Inflammatory macrophage treated with lipopolysaccharide for 1 hour (primary cell): Measurements from ENCODE around the gene FANCE.
A peak's percentile ranks its signal among the peaks of the same experiment; 100 is the strongest.

Experiments
- DNase-seq, 2 donors: peaks; one replicate each; pipeline ENCODE4 v3.0.0-alpha.2; 2020 to 2022

The FANCE gene

DNA sequence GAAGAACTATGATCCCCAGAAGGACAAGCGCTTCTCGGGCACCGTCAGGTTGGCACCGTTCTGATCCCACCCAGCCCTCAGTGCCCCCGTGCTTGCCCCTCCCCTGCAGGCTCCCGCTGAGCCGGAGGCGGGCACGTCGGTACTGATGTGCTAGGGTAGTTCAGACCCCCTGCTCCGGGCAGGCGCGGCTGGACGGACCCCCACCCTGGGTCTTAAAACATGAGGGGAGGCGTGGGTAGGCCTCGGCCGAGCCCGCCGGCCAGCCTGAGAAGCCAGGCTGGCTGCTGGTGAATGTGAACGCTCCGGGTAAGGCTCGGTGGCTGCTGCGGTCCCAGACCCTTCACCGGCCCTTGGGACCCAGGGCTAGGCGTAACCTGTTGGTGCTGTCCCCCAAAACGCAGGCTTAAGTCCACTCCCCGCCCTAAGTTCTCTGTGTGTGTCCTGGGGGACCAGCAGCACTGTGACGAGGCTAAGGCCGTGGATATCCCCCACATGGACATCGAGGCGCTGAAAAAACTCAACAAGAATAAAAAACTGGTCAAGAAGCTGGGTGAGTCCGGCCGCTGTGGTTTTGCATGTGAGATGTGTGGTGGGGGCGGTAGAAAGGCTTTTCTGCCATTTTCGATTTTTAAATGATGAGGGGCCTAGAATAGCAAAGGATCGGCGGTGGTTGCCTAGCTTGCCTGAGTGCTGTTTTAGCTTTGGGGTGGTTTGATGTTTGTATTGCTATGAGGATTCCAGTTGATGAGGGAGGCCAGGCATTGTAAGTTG lies 17.0 kb downstream of the FANCE start:
- DNase-seq, result no peak

DNA sequence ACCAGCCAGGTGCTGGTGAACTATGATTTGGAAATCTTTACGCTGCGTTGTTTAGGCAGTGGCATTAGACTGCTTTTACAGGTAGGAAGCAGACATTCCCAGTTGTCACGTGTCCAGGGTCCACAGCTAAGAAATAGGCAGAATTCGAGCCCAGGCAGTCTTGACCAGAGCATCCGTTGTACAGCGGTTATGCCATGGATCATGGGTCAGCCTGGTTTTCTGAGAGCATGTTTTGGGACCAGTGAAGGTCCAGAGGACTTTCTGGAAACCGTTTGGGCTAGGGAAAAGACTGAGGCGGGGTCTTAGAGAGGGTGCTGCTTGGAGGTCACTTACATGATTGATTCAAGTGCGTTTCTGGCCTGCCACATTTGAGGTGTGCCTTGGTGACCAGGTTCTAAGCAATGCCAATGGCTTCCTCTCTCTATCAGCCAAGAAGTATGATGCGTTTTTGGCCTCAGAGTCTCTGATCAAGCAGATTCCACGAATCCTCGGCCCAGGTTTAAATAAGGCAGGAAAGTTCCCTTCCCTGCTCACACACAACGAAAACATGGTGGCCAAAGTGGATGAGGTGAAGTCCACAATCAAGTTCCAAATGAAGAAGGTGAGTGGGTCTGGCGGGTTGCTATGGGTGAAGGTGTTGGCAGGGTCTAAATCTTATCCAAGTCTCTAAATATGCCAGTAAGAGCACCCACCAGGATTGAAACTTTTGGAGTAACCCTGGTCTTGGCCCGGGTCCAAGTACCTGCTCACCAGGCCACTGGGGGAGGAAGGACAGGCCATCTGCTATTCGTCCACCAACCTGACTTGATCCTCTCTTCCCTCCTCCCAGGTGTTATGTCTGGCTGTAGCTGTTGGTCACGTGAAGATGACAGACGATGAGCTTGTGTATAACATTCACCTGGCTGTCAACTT lies 17.9 kb downstream of the FANCE start:
- no peak for DNase-seq

DNA sequence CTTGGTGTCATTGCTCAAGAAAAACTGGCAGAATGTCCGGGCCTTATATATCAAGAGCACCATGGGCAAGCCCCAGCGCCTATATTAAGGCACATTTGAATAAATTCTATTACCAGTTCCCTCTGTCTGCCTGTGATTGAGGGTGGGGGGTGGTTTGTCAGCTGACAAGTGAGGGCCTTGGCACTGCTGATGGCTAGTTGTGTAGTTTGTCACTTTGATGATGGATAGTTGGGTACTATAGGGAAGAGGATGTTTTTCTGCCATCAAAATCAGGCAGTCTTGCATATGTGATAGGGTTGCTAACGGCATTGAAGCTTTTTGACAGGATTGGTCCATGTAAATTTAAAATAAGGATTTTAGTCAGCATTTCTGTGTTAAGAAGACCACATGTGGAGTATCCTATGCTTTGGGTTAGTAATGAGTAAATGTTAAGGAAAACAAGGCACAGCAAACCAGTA lies 18.6 kb downstream of the FANCE start:
- no peak for DNase-seq

DNA sequence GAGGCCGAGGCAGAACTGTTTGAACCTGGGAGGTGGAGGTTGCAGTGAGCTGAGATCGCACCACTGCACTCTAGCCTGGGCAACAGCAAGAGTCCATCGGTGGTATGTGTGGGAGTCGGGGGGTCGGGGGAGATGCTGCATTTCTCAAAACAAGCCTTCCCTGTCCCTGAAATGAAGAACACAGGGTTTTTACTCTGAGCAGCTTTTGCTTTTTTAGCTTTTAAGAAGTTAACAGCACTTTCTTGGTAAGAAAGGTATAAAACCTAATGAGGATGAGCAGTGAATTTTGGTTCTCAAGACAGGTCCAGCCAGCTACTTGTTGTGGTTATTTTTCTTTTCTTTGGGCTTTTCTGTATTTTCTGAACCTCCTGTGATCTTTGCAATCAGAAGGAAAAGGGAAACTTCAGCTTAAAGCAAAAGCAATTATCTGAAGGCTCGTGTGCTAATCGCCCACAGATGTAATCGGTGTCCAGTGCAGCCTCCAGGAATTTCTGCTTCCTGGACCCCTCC lies 19.8 kb downstream of the FANCE start:
- no peak for DNase-seq

DNA sequence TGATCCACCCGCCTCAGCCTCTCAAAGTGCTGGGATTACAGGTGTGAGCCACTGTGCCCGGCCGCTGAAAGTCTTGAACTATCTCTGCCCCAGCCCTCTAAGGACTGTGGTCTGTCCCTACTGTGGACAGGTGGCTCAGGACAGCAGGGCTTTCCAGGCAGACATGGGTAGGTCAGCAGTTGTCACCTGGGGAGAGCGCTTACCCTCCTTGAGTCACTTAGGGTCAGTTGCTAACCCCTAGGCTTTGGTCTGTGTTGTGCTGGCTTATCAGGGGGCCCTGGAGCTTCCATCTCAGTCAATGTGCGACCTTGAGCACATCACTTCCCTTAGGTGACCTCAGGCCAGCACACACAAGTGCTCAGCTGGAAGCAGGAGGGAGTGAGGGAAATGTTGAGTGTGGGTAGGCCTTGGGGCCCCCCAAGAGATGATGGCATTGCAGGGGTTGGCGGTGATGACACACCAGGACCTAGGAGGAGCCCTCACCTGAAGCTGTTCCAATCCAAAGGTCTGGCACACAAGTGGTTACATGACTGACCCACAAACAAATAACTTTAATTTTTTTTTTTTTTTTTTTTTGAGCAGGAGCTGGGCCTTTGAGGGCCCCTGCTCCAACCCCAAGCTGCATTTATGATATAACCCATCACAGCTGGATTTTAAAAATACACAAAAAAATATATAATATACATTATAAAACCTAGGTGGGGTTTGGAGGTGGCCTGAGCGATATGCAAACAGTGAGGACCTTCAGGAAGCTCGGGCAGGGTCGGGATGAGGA lies 21.1 kb downstream of the FANCE start:
- no peak for DNase-seq

DNA sequence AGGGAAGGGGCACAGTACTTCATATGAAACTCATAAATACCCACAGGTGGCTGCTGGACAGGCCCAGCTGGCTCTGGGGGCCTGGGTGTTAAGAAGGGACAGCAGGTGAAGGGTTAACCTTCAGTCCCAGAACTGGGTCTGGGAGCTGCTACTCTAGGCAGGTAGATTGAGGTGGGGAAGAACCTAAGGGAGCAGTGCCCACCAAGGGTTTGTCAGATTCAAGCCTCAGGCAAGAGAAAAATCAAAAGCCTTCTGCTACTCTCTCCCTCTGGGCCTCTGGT lies 21.7 kb downstream of the FANCE start:
- no peak for DNase-seq

DNA sequence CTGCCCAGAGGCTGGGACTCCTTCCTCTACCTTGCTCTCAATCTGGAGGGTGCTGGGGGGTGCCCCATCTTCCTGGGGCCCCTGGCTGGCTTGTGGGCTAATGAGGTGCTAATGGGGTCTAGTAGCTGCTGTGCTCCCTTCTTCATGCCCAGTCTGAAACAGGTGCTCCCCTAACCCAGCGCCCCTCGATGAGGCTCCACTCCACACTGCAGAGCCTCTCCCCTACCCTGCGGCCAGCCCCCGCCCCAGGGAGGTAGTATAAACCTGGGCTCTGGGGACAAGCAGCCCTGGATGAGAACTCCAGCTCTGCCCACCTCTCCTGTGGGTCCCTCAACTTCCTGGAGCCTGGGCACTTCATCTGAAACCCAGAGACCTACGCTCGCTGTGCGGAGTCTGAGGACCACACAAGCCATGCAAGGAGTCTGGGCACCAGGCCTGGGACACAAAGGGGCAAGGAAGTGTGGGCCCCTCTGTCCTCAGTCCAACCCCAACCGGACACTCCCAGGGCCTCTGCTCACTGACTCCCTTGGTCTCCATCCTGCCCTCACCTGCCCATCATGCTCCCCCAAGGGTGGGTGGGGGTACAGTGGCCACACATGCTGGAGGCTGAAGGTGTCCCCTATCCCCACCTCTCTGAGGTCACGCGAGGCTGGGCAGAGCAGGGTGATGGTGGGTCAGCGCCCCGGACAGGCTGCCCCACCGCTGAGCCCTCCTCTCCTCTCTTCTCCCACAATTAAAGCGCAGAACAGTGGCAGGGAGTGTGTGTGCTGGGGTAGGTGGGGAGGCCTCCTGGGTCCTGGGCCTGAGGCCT lies 22.2 kb downstream of the FANCE start:
- DNase-seq, result no peak

DNA sequence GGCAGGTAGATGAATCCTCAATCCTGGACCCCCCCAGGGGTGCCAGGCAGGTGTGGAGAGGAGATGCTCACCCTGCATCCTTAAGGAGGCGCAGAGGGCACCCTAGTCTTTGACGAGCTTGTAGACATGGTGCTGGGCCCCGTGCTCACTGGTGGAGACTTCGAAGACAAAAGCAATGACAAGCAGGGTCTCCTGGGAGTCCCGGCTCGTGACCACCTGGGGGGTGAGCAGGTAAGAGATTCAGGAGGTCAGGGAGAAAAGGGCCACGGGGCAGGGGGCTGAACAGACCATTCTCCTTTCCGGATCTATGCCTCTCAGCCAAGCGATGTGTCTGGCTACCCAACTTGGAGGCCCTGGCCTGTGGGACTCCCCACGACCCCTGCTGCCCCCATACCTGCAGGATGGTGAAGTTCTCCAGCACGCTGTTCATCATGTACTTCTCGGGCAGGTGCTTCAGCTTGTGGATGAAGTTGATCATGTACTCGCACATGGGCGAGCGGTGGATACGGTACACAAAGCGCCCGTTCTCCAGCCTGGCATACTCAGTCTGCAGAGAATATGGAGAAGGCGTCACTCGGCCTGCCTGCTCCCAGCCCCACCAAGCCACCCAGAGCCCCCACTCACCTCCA lies 22.9 kb downstream of the FANCE start:
- DNase-seq, result no peak

DNA sequence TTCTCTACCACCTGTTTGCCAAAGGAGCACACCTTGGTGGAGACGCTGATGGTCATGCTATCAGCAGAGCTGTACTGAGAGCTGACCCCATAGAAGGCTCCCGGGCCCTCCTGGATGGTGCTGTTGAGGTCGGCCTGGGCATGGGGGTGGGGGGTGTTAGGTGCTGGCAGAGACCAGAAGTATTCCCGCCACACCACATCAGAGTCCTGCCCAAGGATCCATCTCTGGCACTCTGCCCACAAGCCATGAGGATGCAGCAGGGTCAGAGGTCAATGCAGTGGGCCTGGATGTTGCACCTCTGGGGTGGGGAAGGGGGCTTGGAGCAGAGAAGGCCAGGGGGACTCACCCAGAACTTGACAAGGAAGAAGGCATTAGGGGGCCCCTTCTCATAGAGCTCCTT lies 23.4 kb downstream of the FANCE start:
- no peak for DNase-seq

DNA sequence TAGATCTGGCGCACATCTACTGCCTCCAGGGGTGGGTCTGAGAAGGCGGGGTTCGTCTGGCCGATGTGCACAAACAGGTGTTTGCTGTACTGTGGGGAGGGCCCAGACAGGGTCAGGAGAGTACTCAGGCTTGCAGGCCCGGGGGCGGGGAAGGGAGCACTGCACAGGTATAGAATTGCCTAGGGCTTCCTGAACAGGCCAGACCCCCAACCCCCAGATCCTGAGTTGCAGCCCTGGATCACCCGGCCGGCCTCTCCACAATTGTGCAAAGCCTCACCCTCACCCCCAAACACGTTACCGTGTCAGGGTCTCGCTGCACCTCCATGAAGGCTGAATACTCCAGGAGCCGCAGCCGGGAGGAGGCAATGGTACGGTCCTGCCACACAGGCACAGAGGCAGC lies 23.9 kb downstream of the FANCE start:
- no peak for DNase-seq

DNA sequence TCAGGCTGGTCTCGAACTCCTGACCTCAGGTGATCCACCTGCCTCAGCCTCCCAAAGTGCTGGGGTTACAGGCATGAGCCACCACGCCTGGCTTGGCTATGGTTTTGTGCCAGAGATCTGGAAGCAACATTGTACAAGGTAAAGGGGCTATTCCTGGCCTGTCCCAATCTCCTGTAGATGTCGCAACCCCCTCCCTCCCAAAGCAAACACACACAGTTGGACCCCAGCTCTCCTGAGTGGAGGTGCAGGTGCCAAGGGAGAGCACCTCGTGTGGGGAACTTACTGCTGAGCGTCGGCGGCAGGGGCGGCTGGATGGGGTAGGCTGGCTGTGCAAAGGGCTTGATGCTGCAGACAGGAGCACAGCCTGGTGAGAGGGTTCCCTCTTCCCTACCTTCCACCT lies 24.9 kb downstream of the FANCE start:
- DNase-seq, result no peak

DNA sequence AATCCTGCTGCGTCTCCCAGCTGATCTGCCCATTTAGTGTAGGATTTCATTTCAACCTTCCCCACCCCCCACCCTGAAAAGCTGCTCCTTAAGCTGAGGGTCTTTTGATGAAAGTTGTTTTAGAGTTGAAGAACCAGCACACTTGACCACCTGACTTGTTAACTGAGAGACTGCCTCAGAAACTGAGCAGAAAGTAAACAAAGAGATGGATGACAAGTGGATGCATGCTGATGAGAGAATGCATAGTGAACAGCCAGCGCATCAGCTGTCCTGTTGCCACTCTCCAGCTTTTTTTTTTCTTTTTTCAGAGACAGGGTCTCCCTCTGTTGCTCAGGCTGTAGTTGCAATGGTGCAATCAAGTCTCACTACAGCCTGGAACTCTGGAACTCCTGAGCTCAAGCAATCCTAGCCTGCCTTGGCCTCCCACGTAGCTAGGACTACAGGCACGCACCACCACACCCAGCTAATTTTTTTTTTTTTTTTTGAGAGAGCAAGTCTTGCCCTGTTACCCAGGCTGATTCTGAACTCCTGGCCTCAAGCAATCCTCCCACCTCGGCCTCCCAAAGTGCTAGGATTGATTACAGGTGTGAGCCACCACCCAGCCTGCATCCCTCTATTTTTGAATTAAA lies 25.5 kb downstream of the FANCE start:
- no peak for DNase-seq

DNA sequence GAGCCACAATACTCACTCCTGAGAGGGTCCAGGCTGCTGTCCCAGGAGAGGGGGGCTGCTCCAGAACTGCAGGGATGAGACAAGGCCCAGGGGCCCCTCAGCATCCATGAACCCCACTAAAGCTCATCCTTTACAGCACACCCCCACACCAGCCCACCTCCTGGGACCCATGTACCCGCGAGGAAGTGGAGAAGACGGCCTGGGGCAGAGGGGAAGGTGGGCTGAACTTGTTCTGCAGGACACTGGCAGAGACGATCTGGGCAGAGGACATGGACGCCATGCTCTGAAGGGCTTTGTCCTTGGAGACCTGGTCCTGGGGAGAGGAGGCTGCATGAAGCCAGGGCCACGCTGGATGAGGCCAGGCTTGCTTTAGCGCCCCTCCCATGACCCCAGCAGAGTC lies 26.1 kb downstream of the FANCE start:
- DNase-seq, result no peak

DNA sequence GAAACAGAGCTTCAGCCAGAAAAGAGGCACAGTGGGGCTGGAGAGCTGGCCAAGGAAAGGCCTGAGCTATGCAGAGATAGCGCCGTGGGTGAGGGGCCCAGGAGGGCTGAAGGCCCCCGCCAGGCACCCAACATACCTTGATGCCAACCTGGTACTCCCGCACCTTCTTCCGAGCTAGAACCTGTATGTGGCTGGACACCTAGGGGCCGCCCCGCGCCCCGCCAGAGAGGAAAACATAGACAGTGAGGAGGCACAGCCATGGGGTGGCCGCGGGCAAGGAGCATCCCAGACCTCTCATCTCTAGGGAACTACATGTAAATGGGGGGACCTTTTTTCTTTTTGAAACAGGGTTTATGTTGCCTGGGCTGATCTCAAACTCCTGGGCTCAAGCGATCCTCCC lies 28.0 kb downstream of the FANCE start:
- DNase-seq, result no peak

DNA sequence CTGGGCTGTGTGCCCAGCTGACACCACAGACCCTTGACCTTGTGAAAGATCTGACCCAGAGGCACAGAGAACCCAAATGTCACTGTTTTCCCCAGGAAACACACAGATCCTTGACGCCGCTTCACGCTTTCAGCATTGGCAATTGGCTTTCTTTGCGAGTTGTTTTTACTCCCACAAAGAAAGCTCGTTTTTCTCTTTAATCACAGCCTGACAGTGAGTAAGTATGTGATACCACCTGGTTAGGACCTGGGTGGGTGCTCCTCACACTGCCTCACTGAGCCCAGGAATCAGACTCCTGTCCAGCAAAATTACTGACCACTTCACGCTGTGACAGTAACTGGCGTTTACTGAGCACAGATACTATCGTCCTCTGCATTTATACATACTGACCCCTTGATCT lies 29.1 kb downstream of the FANCE start:
- DNase-seq, result no peak

DNA sequence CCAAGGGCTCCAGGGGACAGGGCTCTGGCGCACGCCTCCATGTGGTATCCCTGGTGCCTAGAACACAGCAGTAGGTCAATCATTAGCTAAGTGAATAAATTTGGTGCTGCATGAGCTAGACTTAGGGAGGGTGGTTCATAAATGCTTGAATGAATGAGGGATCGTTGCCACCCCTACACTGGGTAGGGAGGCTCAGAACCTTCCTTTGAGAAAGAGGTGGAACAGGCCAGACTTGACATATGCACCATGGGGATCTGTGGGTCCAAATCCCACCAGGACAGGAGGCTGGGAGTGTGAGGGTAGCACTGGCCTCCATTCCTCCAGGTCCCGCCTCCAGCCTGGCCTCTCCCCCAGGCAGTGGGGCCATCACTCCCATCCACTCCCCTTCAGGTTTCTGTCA lies 30.9 kb downstream of the FANCE start:
- DNase-seq, result no peak

DNA sequence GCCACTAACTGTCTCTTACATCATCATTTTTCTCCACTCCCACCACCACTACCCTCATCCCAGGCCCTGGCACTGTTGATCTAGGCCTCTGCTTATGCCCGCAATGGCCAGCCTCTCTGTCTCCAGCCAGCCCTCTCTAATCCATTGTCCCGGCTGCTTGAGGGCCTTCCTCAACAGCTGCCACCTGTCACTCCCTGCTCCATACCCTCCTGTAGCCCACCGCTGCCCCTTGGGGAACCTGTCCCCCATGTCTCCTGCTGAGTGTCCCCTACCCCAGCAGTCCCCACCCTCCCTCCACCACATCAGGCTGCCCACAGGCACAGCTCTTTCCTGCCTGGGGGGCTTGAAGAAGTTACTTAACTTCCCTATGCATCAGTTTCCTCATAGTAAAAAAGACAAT lies 31.4 kb downstream of the FANCE start:
- no peak for DNase-seq

DNA sequence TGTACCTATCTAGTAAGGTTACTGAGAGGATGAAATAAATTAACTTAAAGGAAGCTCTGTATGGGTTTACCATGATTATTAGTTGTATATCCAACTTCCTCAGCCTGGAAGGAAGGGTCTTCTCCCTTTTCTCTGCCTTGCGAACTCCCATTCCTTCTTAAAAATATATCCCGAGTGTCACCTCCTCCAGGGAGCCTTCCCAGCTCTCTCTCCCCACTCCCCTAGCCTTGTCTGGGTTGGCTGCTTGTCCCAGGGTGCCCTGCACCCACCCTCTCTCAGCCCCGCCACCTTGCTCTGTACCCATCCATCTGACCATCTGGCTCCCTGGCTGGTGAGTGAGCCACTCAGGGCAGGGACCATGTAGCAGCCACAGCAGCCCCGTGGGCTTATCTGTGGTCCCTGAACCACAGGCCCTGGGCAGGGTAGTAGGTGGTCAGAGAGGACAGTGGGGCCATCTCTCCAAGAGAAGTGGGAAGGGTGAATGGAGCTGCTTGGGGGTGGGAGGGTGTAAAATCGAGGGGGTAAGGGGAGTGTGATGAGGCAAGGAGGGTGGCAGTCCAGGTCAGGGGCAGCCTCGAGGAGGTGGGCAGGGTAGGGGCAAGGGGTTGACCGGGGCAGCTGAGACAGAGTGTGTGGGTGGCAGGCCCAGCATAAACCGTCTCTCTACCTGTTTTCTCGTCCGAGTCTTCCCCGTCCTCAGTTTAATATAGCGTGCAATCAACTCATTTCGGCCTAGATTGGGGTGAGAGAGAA lies 31.9 kb downstream of the FANCE start:
- no peak for DNase-seq

DNA sequence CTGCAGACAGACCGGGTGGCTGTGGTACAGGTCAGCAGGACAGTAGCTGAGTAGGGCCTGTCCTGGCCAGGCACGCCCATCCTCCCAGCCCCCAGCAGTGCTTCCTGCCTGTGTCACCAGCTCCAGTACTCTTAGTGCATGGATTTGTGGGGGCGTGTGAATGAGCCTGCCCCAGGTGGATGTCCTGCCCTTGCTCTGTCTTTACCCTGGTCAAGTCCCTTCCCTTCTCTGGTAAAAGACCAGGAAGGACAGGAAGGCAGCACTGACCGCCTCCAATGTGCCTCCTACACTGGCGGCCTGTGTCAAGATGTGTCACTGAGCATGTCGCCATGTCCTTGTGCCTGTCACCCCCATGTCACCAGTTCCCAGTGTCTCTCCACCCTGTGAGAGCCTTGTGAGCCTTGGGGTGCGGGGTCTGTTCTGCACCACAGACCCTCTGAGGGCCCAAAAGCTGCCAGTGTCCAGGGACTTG lies 32.8 kb downstream of the FANCE start:
- DNase-seq, result peak; percentile 47 to 80

DNA sequence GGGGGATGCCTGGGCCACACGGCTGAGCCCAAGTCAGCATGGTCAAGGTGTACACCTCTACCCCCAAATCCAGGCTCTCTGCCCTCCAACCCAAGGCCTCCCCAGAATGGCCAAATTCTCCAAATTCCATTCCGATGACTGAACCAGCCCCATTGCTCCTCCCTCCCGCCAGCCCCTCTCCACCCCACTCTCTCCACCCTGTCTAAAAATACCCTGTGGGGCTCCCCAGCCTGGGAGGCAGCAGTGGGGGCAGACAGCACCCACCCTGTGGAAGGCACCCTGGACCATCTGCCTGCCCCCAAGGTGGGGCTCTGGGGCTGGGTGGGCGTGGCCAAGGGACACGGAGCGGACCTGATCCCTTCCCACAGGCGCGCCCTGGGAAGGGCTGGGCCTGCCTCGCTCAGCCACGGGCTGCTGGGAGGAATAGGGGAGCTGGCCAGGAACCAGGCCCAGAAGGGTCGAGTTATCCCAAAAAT lies 33.3 kb downstream of the FANCE start:
- DNase-seq, result no peak
